GM12878 (cell line): Measurements from ENCODE around the gene MSLN. TPM values are rescaled to one million over a fixed set of nuclear protein-coding genes. Genes with fewer than 3 reads are reported as not detected.
A peak's percentile ranks its signal among the peaks of the same experiment; 100 is the strongest.

Source experiments
- ATAC-seq: fragments of 200-7000 bp; cut with Tn5 transposase; 3 replicates; pipeline ENCODE4 v1.9.1; 2020; ENCODE audit warnings: mild to moderate bottlenecking, moderate library complexity
- BruUV-seq: library from RNA; stranded (reverse); fragments of 400-500 nt; replicated peaks from 2 replicates; lab custom pipeline; 2021; lab: Mats Ljungman, UMichigan
- CTCF ChIA-PET: fragments of 300-600 bp; sonication (Branson Sonifier 250); formaldehyde crosslinking; extraction: SDS; loops from one replicate; lab custom pipeline; 2021; ENCODE audit warnings: inconsistent platforms; lab: Yijun Ruan, JAX
- POLR2A ChIA-PET: fragments of 350-600 bp; formaldehyde crosslinking; extraction: SDS; loops from one replicate; lab custom pipeline; 2021; ENCODE audit warnings: inconsistent platforms; lab: Charles Lee
- RAD21 ChIA-PET: fragments of 300-600 bp; sonication (Branson Sonifier 250); formaldehyde crosslinking; loops from one replicate; lab custom pipeline; 2023; ENCODE audit warnings: antibody characterized with exemption; ENCODE audit not compliant: unreplicated experiment; lab: Charles Lee
- SMC1A ChIA-PET: fragments of 300-600 bp; sonication (Branson Sonifier 250); formaldehyde crosslinking; loops from one replicate; lab custom pipeline; 2023; ENCODE audit not compliant: unreplicated experiment, uncharacterized antibody; lab: Charles Lee
- DNase-seq: peaks from one replicate; pipeline ENCODE4 v3.0.0-alpha.2; 2011; ENCODE audit warnings: low read depth, low spot score
- FAIRE-seq: peaks from 3 replicates; lab custom pipeline; 2011; peaks lifted over from hg19 to GRCh38; lab: Jason Lieb, UNC
- H2AFZ ChIP-seq: 2 replicates; pipeline ENCODE4 v1.6.0; 2011; ENCODE audit warnings: low read depth, low read length, control low read depth; ENCODE audit not compliant: control insufficient read depth
- H3K27ac ChIP-seq: 2 replicates; pipeline ENCODE4 v1.5.1; 2011; ENCODE audit warnings: control low read depth; ENCODE audit not compliant: control insufficient read depth, insufficient read depth
- H3K27me3 ChIP-seq, 2 experiments: replicated peaks in 1 of 2; 2 replicates each; pipeline versions ENCODE4 v1.6.0 to v1.6.1; 2011; ENCODE audit warnings: low read length in 1 of 2; ENCODE audit not compliant: control insufficient read depth in 2 of 2, insufficient read depth in 2 of 2
- H3K36me3 ChIP-seq, 2 experiments: 2 replicates each; pipeline ENCODE4 v1.5.1; 2011; ENCODE audit warnings: low read length in 1 of 2; ENCODE audit not compliant: control insufficient read depth in 2 of 2, insufficient read depth in 2 of 2
- H3K4me1 ChIP-seq: 2 replicates; pipeline ENCODE4 v1.6.1; 2011; ENCODE audit warnings: mild to moderate bottlenecking, low read length, moderate library complexity, mixed read lengths; ENCODE audit not compliant: control insufficient read depth, insufficient read depth
- H3K4me2 ChIP-seq: 2 replicates; pipeline ENCODE4 v1.6.0; 2011; ENCODE audit warnings: control low read depth; ENCODE audit not compliant: control insufficient read depth, insufficient read depth
- H3K4me3 ChIP-seq: fragments of 200-600 bp; sonication (generic); 2 replicates; pipeline ENCODE4 v1.5.1; 2016
- H3K79me2 ChIP-seq: 2 replicates; pipeline ENCODE4 v1.6.0; 2011; ENCODE audit warnings: low read length; ENCODE audit not compliant: control insufficient read depth, insufficient read depth
- H3K9ac ChIP-seq: 2 replicates; pipeline ENCODE4 v1.8.0; 2011; ENCODE audit warnings: low read length, control low read depth, mixed read lengths; ENCODE audit not compliant: control insufficient read depth, insufficient read depth
- H3K9me3 ChIP-seq: replicated peaks from 3 replicates; pipeline ENCODE4 v1.5.1; 2011; ENCODE audit warnings: mild to moderate bottlenecking, low read length; ENCODE audit not compliant: control insufficient read depth, insufficient read depth
- H4K20me1 ChIP-seq: 2 replicates; pipeline ENCODE4 v1.6.0; 2011; ENCODE audit not compliant: control insufficient read depth, insufficient read depth
- BACH1 ChIP-seq: fragments of 450-650 bp; IDR thresholded peaks from 2 replicates; pipeline ENCODE4 v1.6.1; 2017; ENCODE audit warnings: mild to moderate bottlenecking, borderline replicate concordance
- DPF2 ChIP-seq: fragments of 450-650 bp; IDR thresholded peaks from 2 replicates; pipeline ENCODE4 v1.6.1; 2017; ENCODE audit warnings: mild to moderate bottlenecking
- EED ChIP-seq: sonication (generic); IDR thresholded peaks from 2 replicates; pipeline ENCODE4 v1.6.1; 2016; ENCODE audit warnings: antibody characterized with exemption, low read depth
- GATAD2B ChIP-seq: fragments of 450-650 bp; conservative IDR thresholded peaks from 2 replicates; pipeline ENCODE4 v1.6.1; 2017; ENCODE audit warnings: low read depth, mild to moderate bottlenecking, moderate library complexity
- HDAC6 ChIP-seq: fragments of 200-600 bp; sonication (generic); IDR thresholded peaks from one replicate; pipeline ENCODE4 v1.8.0; 2017; ENCODE audit warnings: antibody characterized with exemption; ENCODE audit not compliant: unreplicated experiment
- KLF5 ChIP-seq: fragments of 450-650 bp; IDR thresholded peaks from 2 replicates; pipeline ENCODE4 v1.6.1; 2014; ENCODE audit warnings: mild to moderate bottlenecking; ENCODE audit not compliant: partially characterized antibody
- NKRF ChIP-seq: fragments of 450-650 bp; conservative IDR thresholded peaks from 2 replicates; pipeline ENCODE4 v1.6.1; 2017; ENCODE audit warnings: mild to moderate bottlenecking, moderate library complexity
- NR2C2 ChIP-seq: IDR thresholded peaks from 2 replicates; pipeline ENCODE4 v1.6.1; 2011; ENCODE audit warnings: borderline replicate concordance, low read depth; ENCODE audit not compliant: control insufficient read depth, insufficient read length
- NR2F1 ChIP-seq: fragments of 450-650 bp; conservative IDR thresholded peaks from 2 replicates; pipeline ENCODE4 v1.6.1; 2017; ENCODE audit warnings: mild to moderate bottlenecking
- NRF1 ChIP-seq: conservative IDR thresholded peaks from 2 replicates; pipeline ENCODE4 v1.6.1; 2011; ENCODE audit warnings: mild to moderate bottlenecking, low read depth, low read length, improper control_type of control experiment
- PML ChIP-seq: IDR thresholded peaks from 2 replicates; pipeline ENCODE4 v1.6.1; 2012; ENCODE audit warnings: low read length, inconsistent platforms
- POLR2A ChIP-seq: IDR thresholded peaks from 2 replicates; pipeline ENCODE4 v1.6.1; 2011; ENCODE audit warnings: low read depth, mild to moderate bottlenecking, low read length
- POLR2AphosphoS5 ChIP-seq: IDR thresholded peaks from 2 replicates; pipeline ENCODE4 v1.6.1; 2011; ENCODE audit warnings: mild to moderate bottlenecking, low read length, inconsistent platforms
- RAD51 ChIP-seq: fragments of 450-650 bp; IDR thresholded peaks from 2 replicates; pipeline ENCODE4 v1.6.1; 2016; ENCODE audit warnings: moderate library complexity, mild to moderate bottlenecking, inconsistent platforms
- RBBP5 ChIP-seq: fragments of 200-600 bp; sonication (generic); conservative IDR thresholded peaks from 2 replicates; pipeline ENCODE4 v1.6.1; 2016
- RELB ChIP-seq: fragments of 450-650 bp; IDR thresholded peaks from 2 replicates; pipeline ENCODE4 v1.6.1; 2017; ENCODE audit warnings: low read depth, mild to moderate bottlenecking, moderate library complexity
- REST ChIP-seq: IDR thresholded peaks from 2 replicates; pipeline ENCODE4 v1.6.1; 2012; ENCODE audit warnings: mild to moderate bottlenecking, low read depth, low read length
- SMARCA5 ChIP-seq: fragments of 450-650 bp; IDR thresholded peaks from 2 replicates; pipeline ENCODE4 v1.6.1; 2017; ENCODE audit warnings: mild to moderate bottlenecking
- ZNF384 ChIP-seq: IDR thresholded peaks from 2 replicates; pipeline ENCODE4 v1.6.1; 2012; ENCODE audit warnings: low read depth, mild to moderate bottlenecking, low read length, improper control_type of control experiment, borderline replicate concordance
- WGBS: methylation state at CpG from one replicate; pipeline ENCODE4 v1.1.6; 2016; ENCODE audit warnings: low lambda C conversion rate; ENCODE audit not compliant: insufficient replicate concordance, insufficient coverage; ENCODE audit errors: missing lambda C conversion rate; 5-methylcytosine and 5-hydroxymethylcytosine counted together
- in situ Hi-C: fragments of 300-500 bp; cut with MboI; formaldehyde crosslinking; loops from 9 replicates; pipeline ENCODE4 v1.14.3; 2018; ENCODE audit warnings: mixed read lengths
- intact Hi-C: fragments of 100-400 bp; cut with micrococcal nuclease; formaldehyde crosslinking; loops from one replicate; pipeline ENCODE4 v1.14.2; 2022; ENCODE audit not compliant: unreplicated experiment
- polyA plus RNA-seq, 11 experiments: library from polyadenylated mRNA; depleted of rRNA in 4 of 11; unstranded in 6 of 11; stranded (reverse) in 5 of 11; fragments of >200 nt; fragmentation: Nextera tagmentation in 4 of 11; fragmentation: Illumina TruSeq in 1 of 11; extraction: Ambion mirVana in 4 of 11; extraction: Trizol in 1 of 11; gene quantifications; 1 replicate in 1 of 11; 2 replicates in 10 of 11; pipeline versions ENCODE4 v1.2.1 to v1.2.3, GENCODE V29; 2011 to 2016; ENCODE audit warnings: inconsistent platforms in 2 of 11, missing spikeins in 2 of 11, low read depth in 1 of 11
- total RNA-seq, 4 experiments: library from RNA; depleted of rRNA in 3 of 4; stranded (reverse); fragments of >200 nt in 3 of 4; fragmentation: Illumina TruSeq in 1 of 4; extraction: Trizol in 1 of 4; gene quantifications; 2 replicates each; pipeline versions ENCODE4 v1.2.1 to v1.2.3, GENCODE V29; 2013 to 2021

MSLN gene
- total and polyA plus RNA-seq, 10 of the 15 experiments (the other 5 are each of a cell fraction or from before 2014, with no cell fraction given), result 0.08 TPM; not detected in 9

GRCh38 chr16:787978-788398 is 27.5 kb downstream of the MSLN start, which contains the start of gene RPUSD1:
Gene RPUSD1 (minus strand): TSS chr16:788381. CDS start chr16:787737, 644 bp downstream.
- DNase-seq (no peak), ATAC-seq (peak; percentile 43), FAIRE-seq (no peak)
- RAD21 ChIA-PET, result interaction anchor here (1.1 to 1.6 kb wide), 4 partner anchors 50 to 76 kb away, joined by 5 to 10 read pairs (median 8); partner anchors contain the start of gene ANTKMT
- 1% methylated on average over 33 of the region's 45 CpGs for WGBS
- Histone ChIP-seq H3K9ac (peak within 1 kb of the TSS; percentile 90), H3K36me3 (peaks cover 0 to 19% of the 10 kb centered on the region in 2 experiments; a peak in 2 of 4 replicates), H3K4me2 (peak within 1 kb of the TSS; percentile 85), H2AFZ (peak within 1 kb of the TSS; percentile 89), H3K9me3 (no peaks in the 10 kb centered on the region), H3K4me1 (peaks cover 9% of the 10 kb centered on the region), H3K4me3 (peak within 1 kb of the TSS; percentile 89), H3K79me2 (peaks cover 24% of the 10 kb centered on the region), H3K27me3 (no peaks in the 10 kb centered on the region), H4K20me1 (no peaks in the 10 kb centered on the region), H3K27ac (peak within 1 kb of the TSS; percentile 69)
- SMC1A ChIA-PET, result interaction anchor here (1.1 to 1.5 kb wide), 2 partner anchors 68 to 76 kb away, joined by 3 to 5 read pairs; no protein-coding TSS in a partner anchor
- in situ Hi-C loops (loop anchor here (5.0 kb wide), 2 partner anchors 46 to 76 kb away; partner anchors contain the start of gene CIAO3), intact Hi-C loops (loop anchor here (5.0 kb wide), 1 partner anchor 46 kb away; the partner anchor contains the start of gene CIAO3)
- BruUV-seq, result no TSS peak
- CTCF ChIA-PET, result interaction anchor here (0.6 to 5.2 kb wide), 3 partner anchors 42 to 76 kb away, joined by 4 to 32 read pairs (median 5); no protein-coding TSS in a partner anchor
- POLR2A ChIA-PET, result interaction anchor here (1.0 to 2.1 kb wide), 4 partner anchors 19 to 918 kb away, joined by 3 to 12 read pairs (median 4); partner anchors contain the start of genes ANTKMT, MAPK8IP3 and METRN
- TF ChIP-seq HDAC6 (no peak), KLF5 (no peak), NR2C2 (no peak), POLR2A (peak; percentile 78), REST (no peak), NRF1 (0 out of 2 replicates have a peak, but pooled peaks have one; percentile 9), NKRF (peak; percentile 26; the same call in 1 of the 2 replicates), DPF2 (0 out of 2 replicates have a peak, but pooled peaks have one; percentile 46), RBBP5 (no peak), GATAD2B (peak; percentile 32; the same call in 1 of the 2 replicates), PML (no peak), RAD51 (no peak), SMARCA5 (peak; percentile 28; the same call in 1 of the 2 replicates), EED (no peak), RELB (no peak), POLR2AphosphoS5 (peak; percentile 45; the same call in 1 of the 2 replicates), NR2F1 (peak; percentile 38; the same call in 1 of the 2 replicates), ZNF384 (no peak), BACH1 (peak; percentile 34)
